ENCODE data around the gene PPP1R12A.

Gene PPP1R12A

GRCh38 chr12:79901506-79901905 lies 33.4 kb downstream of the PPP1R12A start (continued):
- TF ChIP-seq PRDM2 (tag by site-specific recombination; IDR thresholded peaks at IDR 0.05; ENCODE audit: borderline replicate concordance) (no peak), ZNF621 (tag by site-specific recombination; IDR thresholded peaks at IDR 0.05) (no peak), ZNF335 (tag by site-specific recombination; conservative IDR thresholded peaks at IDR 0.05) (no peak)

- CTCF ChIA-PET: no interaction called here
- H3K27ac ChIP-seq (ENCODE audit: extremely low read depth, low read depth, low read length): no peak overlapping the region
- no peak overlapping the region for H3K4me3 ChIP-seq (ENCODE audit: low read depth, low read length)
- TF ChIP-seq ZNF426 (tag by site-specific recombination; IDR thresholded peaks at IDR 0.05) (no peak), ZNF223 (tag by site-specific recombination; IDR thresholded peaks at IDR 0.05) (no peak), ZNF335 (tag by site-specific recombination; conservative IDR thresholded peaks at IDR 0.05) (no peak)
- POLR2A ChIA-PET: no interaction called here
- 0 out of 3 replicates have a peak, but pooled peaks cover 0 to under 1% of the 10 kb centered on the region in 2 experiments for H3K36me3 ChIP-seq (ENCODE audit: control insufficient read depth in 2 of 2, insufficient read depth in 1 of 2, low read length in 2 of 2)
- no peaks in the 10 kb centered on the region for H3K9me3 ChIP-seq (ENCODE audit: control insufficient read depth, insufficient read depth, low read depth, low read length)
- H3K4me1 ChIP-seq (ENCODE audit: control insufficient read depth, insufficient read depth, low read length): peaks cover 13% of the 10 kb centered on the region
These were observed 33.9 kb downstream of the PPP1R12A start for GRCh38 chr12:79900951-79901350.

GRCh38 chr12:79900199-79900598 lies 34.7 kb downstream of the PPP1R12A start:
- Histone ChIP-seq H3K27ac (ENCODE audit: extremely low read depth, low read depth, low read length) (no peak overlapping the region), H3K9me3 (ENCODE audit: control insufficient read depth, insufficient read depth, low read depth, low read length) (no peaks in the 10 kb centered on the region), H3K4me1 (ENCODE audit: control insufficient read depth, insufficient read depth, low read length) (peaks cover 19% of the 10 kb centered on the region), H3K36me3 (ENCODE audit: control insufficient read depth in 2 of 2, insufficient read depth in 1 of 2, low read length in 2 of 2) (no peaks in the 10 kb centered on the region), H3K4me3 (ENCODE audit: low read depth, low read length) (no peak overlapping the region)
- ChIA-PET POLR2A (no interaction called here), CTCF (no interaction called here)
- TF ChIP-seq ZNF202 (tag by site-specific recombination; IDR thresholded peaks at IDR 0.05; ENCODE audit: borderline replicate concordance) (no peak), ZNF830 (tag by site-specific recombination; IDR thresholded peaks at IDR 0.05; ENCODE audit: low read depth) (no peak), ATF2 (tag by site-specific recombination; IDR thresholded peaks at IDR 0.05; ENCODE audit: low read depth) (0 out of 2 replicates have a peak, but pooled peaks have one; percentile 23), ZNF561 (tag by site-specific recombination; IDR thresholded peaks at IDR 0.05; ENCODE audit: borderline replicate concordance) (no peak), ZNF324 (tag by site-specific recombination; IDR thresholded peaks at IDR 0.05) (no peak), SALL2 (tag by site-specific recombination; IDR thresholded peaks at IDR 0.05; ENCODE audit: borderline replicate concordance) (no peak), ZSCAN5A (tag by site-specific recombination; IDR thresholded peaks at IDR 0.05) (no peak), HOXA7 (CRISPR knock-in tag; IDR thresholded peaks at IDR 0.05; ENCODE audit: borderline replicate concordance) (no peak), INSM2 (tag by site-specific recombination; IDR thresholded peaks at IDR 0.05) (no peak)
